NCI-H69 (cell line): Measurements from ENCODE around the gene PLA2G2F.

ENCODE experiments used
- DNase-seq: peaks from one replicate; lab custom pipeline; 2025; lab: John Stamatoyannopoulos, UW

The PLA2G2F gene

DNA sequence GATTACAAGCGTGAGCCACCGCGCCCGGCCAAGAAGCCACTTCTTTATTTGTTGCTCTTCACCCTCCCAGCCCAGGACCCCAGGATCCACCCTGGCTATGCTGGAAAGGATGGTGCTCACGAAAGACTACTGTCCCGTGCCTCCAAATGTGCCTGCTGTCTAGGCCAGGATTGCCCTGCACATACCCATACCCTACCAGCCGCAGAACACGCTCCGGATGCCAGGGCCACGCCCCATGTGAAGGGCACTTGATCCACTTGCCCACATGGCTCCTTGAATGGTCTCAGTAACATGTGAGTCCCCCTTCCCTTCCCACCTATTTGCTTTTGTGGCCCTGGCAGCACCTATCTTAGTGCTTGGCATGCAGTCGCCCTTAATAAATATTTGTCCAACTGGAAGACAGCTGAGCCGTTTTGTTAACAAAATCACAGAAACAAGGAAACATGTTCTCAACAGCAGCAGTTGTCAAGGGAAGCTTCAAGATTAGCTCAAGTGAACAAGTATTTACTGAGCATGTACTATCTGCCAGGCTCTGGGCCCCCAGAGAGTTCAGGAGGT, 33.0 kb downstream of the PLA2G2F start:
- no peak for DNase-seq

DNA sequence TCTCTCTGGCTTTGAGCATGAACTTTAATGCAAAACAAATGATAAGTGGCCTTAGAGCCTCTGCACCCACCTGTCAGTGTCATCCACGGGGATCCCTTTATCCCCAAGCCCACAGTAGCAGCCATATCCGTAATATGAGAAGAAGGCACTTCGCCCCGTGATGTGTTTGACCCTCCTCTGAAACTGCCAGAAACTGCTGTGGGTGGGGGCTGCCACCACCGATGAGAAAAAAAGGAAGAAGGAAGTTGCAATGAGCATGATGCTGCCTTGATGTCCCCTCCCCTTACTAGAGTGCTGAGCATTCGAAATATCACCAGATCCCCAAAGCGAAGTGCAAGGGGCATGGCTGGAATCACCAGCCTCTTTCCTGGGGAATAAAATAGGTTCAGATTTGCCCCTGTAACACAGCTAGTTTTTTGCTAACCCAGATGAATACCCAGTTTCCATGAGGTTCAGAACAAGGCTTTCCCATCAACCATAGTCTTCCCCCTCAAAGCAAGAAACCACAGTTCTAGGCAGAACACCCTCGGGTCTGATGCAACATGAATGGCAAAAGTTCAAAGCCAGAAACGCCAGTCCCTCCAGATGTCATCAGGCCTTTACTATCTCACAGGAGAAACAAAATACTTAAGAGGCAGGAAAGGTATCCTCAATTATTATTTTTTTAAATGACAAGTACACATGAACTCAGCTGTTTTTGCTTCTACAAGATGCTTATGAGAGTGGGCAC, 36.0 kb downstream of the PLA2G2F start:
- DNase-seq = no peak

DNA sequence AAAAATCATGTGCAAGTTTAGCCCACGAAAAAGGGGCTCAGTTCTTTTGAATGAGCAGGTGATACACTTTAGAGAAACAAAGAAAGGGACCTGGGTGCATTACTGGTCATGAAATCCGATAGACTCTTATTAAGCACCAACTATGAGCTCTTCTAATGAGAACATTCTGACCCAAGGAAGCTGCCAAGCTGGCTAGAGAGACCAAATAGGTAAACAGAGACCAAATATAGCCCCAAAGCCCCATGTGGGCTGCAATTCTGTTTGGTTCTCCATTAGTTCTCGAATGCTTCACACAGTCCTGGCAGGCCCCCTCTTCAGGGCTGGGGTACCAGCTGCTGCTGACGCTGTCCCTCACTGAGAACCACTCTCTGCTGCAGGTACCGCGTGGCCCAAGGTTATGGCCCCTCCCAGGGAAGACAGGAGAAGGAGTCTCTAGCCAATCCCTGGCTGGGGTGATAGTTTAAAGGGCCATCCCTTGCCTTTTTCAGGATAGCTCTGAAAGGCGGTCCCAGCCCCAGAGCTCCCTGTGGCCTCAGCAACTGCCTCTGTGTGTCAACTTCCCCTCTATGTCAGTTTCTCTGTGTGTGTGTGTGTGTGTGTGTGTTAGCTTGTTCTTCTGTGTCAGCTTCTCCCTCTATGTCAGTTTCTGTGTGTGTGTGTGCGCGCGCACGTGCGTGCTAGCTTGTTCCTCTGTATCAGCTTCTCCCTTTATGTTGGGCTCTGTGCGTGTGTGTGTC, 39.7 kb downstream of the PLA2G2F start:
- no peak for DNase-seq

DNA sequence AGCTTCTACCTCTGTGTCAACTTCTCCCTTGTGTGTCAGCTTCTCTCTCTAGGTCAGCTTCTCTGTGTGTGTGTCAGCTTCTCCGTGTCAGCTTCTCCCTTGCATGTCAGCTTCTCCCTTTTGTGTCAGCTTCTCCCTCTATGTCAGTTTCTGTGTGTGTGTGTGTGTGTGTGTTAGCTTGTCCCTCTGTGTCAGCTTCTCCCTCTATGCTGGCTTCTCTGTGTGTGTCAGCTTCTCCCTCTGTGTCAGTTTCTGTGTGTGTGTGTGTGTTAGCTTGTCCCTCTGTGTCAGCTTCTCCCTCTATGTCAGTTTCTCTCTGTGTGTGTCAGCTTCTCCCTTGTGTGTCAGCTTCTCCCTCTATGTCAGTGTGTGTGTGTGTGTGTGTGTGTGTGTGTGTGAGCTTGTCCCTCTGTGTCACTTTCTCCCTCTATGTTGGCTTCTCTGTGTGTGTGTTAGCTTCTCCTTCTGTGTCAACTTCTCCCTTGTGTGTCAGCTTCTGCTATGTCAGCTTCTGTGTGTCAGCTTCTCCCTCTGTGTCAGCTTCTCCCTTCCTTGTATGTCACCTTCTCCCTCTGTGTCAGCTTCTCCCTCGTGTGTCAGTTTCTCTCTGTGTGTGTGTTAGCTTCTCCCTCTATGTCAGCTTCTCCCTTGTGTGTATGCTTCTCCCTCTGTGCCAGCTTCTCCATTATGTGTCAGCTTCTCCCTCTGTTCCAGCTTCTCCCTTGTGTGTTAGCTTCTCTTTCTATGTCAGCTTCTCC, 40.4 kb downstream of the PLA2G2F start:
- no peak for DNase-seq

DNA sequence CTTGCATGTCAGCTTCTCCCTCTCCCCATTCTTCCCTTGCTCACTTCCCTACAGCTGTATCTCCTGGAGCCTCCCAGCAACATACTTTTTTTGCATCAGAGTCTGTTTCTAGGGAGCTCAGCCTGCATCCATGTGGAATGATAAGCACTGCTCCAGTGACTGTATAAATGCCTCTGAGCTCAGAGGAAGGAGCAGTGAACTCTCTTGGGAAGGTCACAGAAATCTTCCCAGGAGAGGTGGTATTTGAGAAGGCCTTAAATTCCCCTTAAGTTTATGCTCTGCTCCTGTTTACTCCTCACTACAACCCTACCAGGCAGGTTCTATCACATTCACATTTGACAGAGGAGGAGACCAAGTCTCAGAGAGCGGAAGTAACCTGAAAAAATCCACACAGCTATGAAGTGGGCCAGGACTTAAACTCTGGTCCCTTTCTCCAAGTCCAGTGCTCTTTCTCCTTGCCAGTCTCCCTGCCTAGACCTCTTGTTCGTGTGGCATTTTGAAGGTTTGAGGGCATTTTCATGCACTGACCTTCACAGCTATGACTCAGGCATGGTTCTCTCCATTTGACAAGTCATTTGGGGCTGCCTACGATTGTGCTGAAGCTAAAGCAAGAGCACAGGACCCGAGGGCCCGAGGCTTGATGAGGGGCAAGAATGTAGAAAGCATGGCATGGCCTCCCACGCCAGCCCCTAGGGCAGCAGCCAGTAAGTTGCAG, 41.2 kb downstream of the PLA2G2F start:
- no peak for DNase-seq

DNA sequence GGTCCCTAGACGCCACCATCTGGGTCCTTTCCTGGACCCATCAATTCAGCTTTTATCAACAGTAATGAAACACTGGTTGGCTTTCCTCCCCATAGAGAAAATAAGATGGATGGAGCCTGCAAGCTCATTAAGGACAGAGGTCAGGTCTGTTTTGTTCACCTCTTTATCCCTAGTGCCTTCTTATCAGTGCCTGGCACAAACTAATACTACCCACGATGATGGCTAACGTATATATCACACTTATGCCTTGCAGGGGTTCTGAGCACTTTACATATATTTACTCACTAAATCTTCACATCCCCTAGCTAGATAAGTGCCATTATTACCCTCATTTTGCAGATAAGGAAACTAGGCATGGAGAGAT, 41.7 kb downstream of the PLA2G2F start:
- DNase-seq = no peak

DNA sequence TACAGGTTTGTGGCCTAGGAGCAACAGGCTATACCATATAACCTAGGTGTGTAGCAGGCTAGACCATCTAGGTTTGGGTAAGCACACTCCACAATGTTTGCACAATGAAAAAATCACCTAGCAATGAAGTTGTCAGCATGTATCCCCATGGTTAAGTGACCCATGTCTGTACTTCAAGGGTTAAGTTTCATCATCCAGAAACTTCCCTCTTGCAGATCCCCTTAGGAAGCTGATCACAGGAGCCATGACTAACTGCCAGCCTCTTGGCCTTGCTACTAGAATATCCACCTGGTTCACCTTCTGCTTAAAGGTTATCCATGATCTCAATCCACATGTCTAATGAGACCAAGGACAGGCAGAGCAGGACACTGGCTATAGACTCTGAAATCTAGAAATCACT, 43.3 kb downstream of the PLA2G2F start:
- DNase-seq = no peak

DNA sequence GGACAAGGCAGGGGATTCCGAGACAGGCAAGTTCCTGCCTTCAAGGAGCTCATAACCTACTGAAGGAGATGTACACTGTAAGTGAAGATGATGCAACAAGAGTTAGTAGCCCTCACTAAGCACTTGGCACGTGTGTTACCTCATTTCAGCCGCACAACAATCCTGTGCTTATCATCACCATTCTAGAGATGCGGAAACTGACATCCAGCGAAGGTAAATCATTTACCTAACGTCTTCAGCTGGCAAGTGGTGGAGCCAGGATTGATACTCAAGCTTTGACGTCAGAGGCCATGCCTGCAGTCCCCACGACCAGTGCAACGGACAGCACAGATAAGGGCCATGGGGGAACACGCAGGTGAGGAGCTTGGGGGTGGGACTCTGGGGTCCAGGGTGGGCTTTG, 43.9 kb downstream of the PLA2G2F start:
- DNase-seq = no peak

DNA sequence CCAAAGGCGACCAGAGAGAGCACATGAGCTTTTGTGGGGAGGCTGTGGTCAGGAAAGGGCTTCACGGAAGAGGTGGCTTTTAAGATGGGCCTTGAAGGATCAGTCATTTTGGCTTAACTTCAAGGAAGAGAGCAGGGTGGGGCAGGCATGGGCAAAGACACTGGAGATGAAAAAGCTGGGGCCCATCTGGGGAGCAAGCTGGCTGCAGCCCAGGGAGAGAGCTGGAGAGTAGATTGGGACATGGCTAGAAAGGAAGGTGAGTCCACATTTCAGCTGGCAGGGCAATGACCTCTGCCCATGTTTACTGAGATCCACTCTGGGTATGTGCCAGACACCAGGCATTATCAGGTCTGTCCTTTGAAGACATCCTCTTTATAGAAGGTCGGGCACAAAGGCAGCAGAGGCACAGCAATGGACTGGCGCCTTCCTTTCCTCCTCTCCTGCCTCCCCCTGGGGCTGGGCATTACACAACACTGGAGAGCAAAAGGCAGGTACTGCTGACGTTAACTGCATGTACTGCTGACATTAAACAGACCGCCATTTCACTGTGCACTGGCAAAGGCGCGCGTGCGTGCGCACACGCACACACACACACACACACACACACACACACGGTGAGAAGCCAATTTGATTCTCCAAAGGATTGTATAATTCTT, 44.6 kb downstream of the PLA2G2F start:
- no peak for DNase-seq

DNA sequence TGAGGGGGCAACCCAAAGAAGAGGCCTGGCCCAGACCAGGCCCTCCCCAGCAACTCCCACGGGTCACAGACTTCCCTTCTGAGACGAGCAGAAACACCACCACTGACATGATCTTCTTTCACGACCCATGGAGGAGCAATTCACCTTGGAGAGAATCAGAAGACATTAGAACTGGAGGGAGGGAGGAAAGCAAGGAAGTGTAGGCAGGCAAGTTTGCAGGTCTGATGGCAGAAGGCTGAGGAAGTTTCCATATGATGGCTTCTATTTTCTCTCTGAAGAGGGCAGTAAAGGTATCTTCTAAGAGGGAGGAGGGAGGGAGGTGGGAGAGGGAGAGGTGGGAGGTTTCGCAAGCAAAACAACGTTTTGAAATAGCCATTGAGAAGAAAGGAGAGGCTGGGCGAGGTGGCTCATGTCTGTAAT, 45.4 kb downstream of the PLA2G2F start:
- no peak for DNase-seq

DNA sequence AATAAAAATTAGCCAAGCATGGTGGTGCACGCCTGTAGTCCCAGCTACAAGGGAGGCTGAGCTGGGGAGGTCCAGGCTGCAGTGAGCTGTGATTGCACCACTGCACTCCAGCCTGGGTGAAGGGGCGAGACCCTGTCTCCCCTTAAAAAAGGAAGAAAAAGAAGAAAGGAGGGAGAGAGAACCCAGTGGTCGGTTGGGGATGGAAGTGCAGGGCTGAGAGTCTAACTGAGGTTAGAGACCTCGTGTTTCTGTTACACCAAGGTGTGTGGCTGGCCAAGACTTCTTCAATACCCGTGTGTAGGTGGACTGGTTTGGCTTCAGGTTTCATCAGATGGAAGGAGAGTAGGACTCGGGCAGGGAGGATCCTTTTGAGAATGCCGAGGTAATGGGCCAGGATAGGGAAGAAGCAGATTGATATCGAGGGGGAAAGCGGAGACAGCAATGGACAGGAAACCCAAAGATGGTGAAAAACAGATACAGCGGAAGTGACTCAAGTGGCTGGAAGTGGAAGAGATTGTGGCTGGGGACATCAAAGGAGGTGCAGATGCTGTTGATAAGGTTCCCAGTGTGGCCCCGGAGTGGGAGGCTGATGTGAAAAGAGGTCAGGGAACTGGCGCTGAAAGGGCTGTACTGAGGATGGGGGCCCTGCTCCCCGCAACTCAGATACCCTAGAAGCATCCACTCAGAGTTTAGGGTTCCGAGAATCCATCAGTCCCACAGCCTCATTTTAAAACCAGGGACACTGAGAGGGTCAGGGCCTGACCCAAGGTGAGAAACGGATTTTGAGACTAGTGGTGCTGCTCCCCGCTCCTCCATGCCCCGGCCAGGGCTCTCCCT, 46.1 kb downstream of the PLA2G2F start:
- DNase-seq = no peak

DNA sequence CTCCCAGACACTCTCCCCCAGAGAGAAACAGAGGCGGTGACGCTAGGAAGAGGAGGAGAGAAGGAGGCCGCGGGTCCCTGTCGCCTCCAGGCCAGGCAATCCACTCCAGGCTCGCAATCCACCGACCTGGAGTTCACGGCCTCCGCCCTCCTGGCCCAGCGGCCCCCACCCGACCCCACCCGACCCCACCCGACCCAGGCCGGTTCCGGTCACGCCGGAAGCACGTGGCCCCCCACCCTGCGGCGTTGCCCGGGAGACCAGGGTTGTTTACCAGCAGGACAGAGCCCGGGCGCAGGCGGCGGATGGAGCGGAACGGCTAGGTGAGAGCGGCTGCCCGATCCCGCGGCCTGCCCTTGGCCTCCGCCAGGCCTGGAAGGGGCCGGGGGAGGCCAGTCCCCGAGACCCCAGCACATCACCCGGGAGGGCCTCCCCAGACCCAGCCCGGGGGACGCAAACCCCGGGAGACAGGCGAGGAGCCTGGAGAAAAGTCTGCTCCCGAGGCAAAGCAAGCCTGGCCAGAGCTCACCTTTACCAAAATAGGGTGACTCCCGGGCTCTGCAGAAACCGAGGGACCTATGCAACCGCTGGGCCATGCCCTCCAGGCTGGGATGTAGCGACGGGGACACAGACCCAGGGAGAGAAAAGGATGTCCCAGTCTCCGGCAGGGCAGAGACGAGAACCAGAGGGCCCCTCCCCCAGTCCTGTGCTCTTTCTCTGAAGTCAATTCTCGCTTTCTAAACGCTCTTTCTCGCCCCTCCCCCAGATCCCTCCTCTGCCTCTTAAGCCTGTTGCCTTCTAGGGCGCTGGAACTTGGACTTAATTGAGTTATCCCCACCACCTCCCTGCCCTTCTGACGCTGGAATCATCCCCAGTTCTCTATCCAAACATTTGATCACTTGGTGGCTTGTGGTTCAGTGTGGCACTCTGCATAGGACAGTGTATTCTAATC, 47.0 kb downstream of the PLA2G2F start, which contains the start of the genes PLA2G2C and UBXN10:
PLA2G2C (minus strand) TSS at position 685 of the 949 bp plus-strand sequence. CDS start 9,155 bp downstream, outside the sequence.
UBXN10 (plus strand) TSS at position 263 of the 949 bp plus-strand sequence. CDS start 4,466 bp downstream, outside the sequence.
- no peak for DNase-seq

DNA sequence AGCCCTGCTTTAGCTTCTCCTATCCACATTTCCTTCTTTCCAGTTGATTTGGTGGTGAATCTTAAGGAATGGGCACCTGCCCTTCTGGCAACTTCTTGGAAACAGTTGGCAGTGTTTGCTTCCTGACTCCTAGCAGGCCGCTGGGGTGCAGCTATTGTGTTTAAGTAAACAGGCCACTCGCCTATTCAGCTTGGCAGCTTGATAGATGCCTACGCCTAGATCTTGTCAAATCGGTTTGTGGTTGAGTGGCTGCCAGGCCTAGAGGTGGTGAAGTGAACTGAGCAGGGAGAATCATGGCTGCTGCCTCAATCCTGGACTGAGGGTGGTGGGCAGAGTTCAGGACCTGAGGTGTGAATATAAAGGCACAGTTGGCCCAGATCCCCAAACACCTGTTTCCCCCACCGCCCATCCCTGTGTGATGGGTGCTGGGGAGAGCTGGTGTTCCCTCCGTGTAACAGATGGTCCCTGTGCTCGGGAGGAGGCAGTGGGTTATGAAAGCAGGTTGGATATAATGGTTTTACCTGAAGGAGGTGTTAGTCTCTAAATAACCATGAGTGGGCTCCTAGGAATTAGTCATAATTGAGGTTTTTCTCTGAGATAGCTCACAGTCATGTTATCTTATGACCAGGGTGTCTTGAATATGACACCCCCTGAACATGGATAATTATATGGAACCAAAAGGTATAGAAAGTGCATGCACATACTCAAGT, 48.1 kb downstream of the PLA2G2F start:
- peak; percentile 86 for DNase-seq

DNA sequence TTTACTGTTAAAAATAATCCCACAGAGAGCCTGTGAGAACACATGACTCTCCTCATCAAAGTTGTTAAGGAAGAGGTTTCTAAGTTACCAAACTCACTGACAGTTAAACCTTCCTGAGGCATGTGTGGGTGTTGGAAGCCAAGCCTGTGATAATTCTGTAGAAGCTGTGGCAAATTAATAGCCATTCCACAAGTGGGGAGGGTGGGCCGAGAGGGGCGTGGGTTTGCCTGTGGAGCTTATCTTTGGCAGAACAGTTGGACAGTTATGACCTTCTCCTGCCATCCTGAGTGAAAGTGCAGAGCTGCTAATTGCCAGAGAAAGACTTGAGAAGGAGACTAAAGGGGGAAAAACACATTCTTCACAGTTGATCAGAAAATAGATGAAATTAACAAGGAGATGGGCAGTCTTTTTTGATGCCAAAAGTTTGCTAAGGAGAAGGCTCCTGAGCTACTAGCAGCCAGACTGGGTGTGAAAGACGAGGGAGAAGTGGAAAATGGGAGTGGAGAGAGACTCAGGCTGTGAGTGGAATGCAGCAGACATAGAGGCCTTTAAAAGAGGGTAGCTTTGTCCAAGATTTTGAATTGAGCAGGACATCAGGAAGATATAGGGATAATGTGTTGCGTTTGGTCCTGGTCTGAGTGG, 48.8 kb downstream of the PLA2G2F start:
- DNase-seq = no peak

DNA sequence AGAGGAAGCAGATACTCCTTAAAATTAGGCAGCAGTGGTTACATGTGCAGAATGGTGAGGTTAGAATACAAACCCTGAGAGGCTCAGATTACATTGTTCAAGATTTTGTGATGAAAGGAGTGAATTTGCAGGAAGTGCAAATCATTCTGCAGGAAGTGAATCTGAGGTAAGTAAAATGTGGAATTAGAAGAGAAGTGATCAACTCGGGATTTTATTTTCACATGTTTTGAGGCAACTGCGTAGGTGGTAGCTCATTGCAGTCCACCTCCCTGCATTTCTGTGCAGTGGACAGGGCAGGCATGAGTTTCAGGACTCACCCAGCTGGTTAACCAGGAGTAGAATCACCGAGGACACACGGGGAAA, 49.3 kb downstream of the PLA2G2F start:
- no peak for DNase-seq

DNA sequence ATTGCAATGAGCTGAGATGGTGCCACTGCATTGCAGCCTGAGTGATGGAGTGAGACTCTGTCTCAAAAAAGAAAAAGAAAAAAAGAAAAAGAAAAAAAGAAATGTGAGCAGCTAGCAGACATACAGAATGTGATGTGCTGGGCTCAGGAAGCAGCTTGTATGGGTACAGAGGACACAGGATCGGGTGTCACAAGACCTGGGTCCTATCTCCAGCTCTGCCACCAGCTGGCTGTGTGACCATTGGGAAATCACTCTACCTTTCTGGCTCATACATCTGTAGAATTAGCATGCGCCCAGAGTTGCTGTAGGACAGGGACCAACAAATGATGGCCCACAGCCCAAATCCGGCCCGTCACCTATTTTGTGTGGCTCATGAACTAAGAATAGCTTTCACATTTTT, 50.5 kb downstream of the PLA2G2F start:
- no peak for DNase-seq

DNA sequence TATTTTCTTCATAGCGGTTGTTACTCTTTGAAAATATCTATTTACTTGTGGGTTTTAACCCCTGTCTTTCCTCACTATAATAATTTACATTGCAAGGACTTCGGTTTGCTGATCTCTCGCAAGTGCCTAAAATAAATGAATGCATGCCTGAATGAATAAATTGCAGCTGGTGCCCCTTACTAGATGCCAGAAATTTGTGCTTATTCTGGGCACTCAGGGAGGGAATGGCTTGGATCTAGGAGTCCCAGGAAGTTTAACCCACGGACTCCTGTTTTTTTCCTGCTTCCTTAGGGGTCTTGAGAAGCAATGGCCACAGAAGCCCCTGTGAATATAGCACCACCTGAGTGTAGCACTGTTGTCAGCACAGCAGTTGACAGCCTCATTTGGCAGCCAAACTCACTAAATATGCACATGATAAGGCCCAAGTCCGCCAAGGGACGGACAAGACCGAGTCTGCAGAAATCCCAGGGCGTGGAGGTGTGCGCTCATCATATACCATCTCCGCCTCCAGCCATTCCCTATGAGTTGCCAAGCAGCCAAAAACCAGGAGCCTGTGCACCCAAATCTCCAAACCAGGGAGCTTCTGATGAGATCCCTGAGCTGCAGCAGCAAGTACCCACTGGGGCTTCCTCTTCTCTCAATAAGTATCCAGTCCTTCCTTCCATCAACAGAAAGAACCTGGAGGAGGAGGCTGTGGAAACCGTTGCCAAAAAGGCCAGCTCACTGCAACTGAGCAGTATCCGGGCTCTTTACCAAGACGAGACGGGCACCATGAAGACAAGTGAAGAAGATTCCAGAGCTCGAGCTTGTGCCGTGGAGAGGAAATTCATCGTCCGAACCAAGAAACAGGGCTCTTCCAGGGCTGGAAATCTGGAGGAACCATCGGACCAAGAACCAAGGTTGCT, 51.4 kb downstream of the PLA2G2F start:
- DNase-seq = no peak
